ENCODE measurements around the gene GMCL2. TPM values are rescaled to one million over a fixed set of nuclear protein-coding genes. Genes with fewer than 3 reads are reported as not detected.

GMCL2 gene
- total RNA-seq, 1 experiment from 2014 or later = not detected

DNA sequence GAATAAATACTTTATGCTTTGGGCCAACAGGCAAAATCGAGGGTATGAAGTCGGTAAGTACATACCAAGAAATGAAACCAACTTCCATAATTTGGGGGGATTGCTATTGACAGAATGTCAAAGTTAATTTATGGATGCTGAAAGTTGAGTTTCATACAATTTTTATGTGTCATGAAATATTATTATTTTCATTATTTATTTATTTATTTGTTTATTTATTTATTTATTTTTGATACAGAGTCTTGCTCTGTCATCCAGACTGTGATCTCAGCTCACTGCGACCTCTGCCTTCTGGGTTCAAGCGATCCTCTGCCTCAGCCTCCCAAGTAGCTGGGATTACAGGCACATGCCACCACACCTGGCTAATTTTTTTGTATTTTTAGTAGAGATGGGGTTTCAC is 4.5 kb upstream of the GMCL2 start:
- ChIA-PET POLR2A (no interaction called here), CTCF (no interaction called here)
- Mint-ChIP-seq H3K4me3 (ENCODE audit: unreplicated experiment) (no peak overlapping the region), H3K27ac (ENCODE audit: unreplicated experiment) (no peak overlapping the region), H3K4me1 (ENCODE audit: low read depth, unreplicated experiment) (no peaks in the 10 kb centered on the region), H3K36me3 (ENCODE audit: insufficient read depth, unreplicated experiment) (peaks cover 8% of the 10 kb centered on the region), H3K9me3 (ENCODE audit: unreplicated experiment) (peaks cover 15% of the 10 kb centered on the region), H3K27me3 (ENCODE audit: insufficient read depth, unreplicated experiment) (peaks cover 7% of the 10 kb centered on the region)
- TF ChIP-seq, protein P1, sequence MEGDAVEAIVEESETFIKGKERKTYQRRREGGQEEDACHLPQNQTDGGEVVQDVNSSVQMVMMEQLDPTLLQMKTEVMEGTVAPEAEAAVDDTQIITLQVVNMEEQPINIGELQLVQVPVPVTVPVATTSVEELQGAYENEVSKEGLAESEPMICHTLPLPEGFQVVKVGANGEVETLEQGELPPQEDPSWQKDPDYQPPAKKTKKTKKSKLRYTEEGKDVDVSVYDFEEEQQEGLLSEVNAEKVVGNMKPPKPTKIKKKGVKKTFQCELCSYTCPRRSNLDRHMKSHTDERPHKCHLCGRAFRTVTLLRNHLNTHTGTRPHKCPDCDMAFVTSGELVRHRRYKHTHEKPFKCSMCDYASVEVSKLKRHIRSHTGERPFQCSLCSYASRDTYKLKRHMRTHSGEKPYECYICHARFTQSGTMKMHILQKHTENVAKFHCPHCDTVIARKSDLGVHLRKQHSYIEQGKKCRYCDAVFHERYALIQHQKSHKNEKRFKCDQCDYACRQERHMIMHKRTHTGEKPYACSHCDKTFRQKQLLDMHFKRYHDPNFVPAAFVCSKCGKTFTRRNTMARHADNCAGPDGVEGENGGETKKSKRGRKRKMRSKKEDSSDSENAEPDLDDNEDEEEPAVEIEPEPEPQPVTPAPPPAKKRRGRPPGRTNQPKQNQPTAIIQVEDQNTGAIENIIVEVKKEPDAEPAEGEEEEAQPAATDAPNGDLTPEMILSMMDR (IDR thresholded peaks at IDR 0.05; ENCODE audit: insufficient read depth in 1 of 2, low read depth in 1 of 2, low read length in 1 of 2, severe bottlenecking in 1 of 2, unreplicated experiment in 1 of 2) = no peak
- Histone ChIP-seq H3K4me3 (ENCODE audit: low read depth, low read length) (no peak overlapping the region), H3K9me3 (no peaks in the 10 kb centered on the region), H3K27me3 (replicated peaks; ENCODE audit: control insufficient read depth, insufficient read depth, low read length) (no peaks in the 10 kb centered on the region), H3K4me1 (no peaks in the 10 kb centered on the region), H3K36me3 (ENCODE audit: control insufficient read depth, insufficient read depth, low read length) (no peaks in the 10 kb centered on the region)
- no peak for DNase-seq
- intact Hi-C loops (cut with micrococcal nuclease; ENCODE audit: unreplicated experiment) = no loop called here
- no TSS peak for BruUV-seq (replicated peaks)

DNA sequence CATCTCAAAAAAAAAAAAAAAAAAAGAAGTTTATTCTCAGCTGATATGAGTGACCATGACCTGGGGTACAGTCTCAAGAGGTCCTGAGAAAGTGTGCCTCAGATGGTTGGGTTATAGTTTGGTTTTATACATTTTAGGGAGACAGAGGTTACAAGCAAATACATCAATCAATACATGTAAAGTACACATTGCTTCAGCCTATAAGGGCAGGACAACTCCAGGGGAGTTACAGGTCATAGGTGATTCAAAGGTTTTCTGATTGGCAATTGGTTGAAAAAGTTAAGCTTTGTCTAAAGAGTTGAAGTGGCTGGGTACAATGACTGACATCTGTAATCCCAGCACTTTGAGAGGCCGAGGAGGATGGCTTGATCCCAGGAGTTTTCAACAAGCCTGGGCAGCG is 2.3 kb upstream of the GMCL2 start:
- H3K27me3 ChIP-seq (replicated peaks; ENCODE audit: control insufficient read depth, insufficient read depth, low read length) = no peaks in the 10 kb centered on the region
- TF ChIP-seq, protein P1 (IDR thresholded peaks at IDR 0.05; ENCODE audit: insufficient read depth in 1 of 2, low read depth in 1 of 2, low read length in 1 of 2, severe bottlenecking in 1 of 2, unreplicated experiment in 1 of 2) = no peak
- ChIA-PET CTCF (no interaction called here), POLR2A (no interaction called here)
- no peaks in the 10 kb centered on the region for H3K9me3 ChIP-seq
- BruUV-seq (replicated peaks) = no TSS peak
- H3K9me3 Mint-ChIP-seq (ENCODE audit: unreplicated experiment) = peaks cover 15% of the 10 kb centered on the region
- no peaks in the 10 kb centered on the region for H3K4me1 ChIP-seq
- H3K4me3 ChIP-seq (ENCODE audit: low read depth, low read length) = no peak overlapping the region
- H3K27ac Mint-ChIP-seq (ENCODE audit: unreplicated experiment) = no peak overlapping the region
- intact Hi-C loops (cut with micrococcal nuclease; ENCODE audit: unreplicated experiment) = no loop called here
- no peak overlapping the region for H3K4me3 Mint-ChIP-seq (ENCODE audit: unreplicated experiment)
- H3K4me1 Mint-ChIP-seq (ENCODE audit: low read depth, unreplicated experiment) = no peaks in the 10 kb centered on the region
- peaks cover 8% of the 10 kb centered on the region for H3K36me3 Mint-ChIP-seq (ENCODE audit: insufficient read depth, unreplicated experiment)
- no peak for DNase-seq
- peaks cover 5% of the 10 kb centered on the region for H3K27me3 Mint-ChIP-seq (ENCODE audit: insufficient read depth, unreplicated experiment)
- H3K36me3 ChIP-seq (ENCODE audit: control insufficient read depth, insufficient read depth, low read length) = no peaks in the 10 kb centered on the region

DNA sequence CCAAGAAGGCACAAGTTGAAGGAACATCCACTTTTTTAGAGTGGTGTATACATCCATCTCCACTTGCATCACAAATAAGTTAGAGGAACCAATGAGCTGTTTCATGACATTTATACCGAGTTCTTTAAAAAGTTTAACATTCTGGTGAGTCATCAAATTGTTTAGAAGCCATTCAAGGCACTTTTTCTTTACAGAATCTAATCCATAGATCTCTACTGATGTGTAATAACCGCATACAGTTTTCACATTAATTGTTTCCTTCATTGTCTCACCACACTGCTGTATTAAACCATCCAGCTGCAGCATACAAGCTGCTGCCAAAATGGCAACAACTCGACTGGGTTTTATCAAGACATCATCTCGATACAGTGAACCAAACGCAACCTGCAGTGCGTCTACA is 744 bp downstream of the GMCL2 start:
- Mint-ChIP-seq H3K4me3 (ENCODE audit: unreplicated experiment) (no peak overlapping the region), H3K27ac (ENCODE audit: unreplicated experiment) (no peak overlapping the region), H3K4me1 (ENCODE audit: low read depth, unreplicated experiment) (peaks cover 10% of the 10 kb centered on the region), H3K27me3 (ENCODE audit: insufficient read depth, unreplicated experiment) (no peaks in the 10 kb centered on the region), H3K9me3 (ENCODE audit: unreplicated experiment) (no peaks in the 10 kb centered on the region), H3K36me3 (ENCODE audit: insufficient read depth, unreplicated experiment) (peaks cover 8% of the 10 kb centered on the region)
- H3K4me3 ChIP-seq (ENCODE audit: low read depth, low read length) = no peak overlapping the region
- no TSS peak for BruUV-seq (replicated peaks)
- H3K4me1 ChIP-seq = no peaks in the 10 kb centered on the region
- no peaks in the 10 kb centered on the region for H3K9me3 ChIP-seq
- intact Hi-C loops (cut with micrococcal nuclease; ENCODE audit: unreplicated experiment) = no loop called here
- no peaks in the 10 kb centered on the region for H3K27me3 ChIP-seq (replicated peaks; ENCODE audit: control insufficient read depth, insufficient read depth, low read length)
- DNase-seq = no peak
- CTCF ChIA-PET = no interaction called here
- POLR2A ChIA-PET = no interaction called here
- TF ChIP-seq, protein P1 (IDR thresholded peaks at IDR 0.05; ENCODE audit: insufficient read depth in 1 of 2, low read depth in 1 of 2, low read length in 1 of 2, severe bottlenecking in 1 of 2, unreplicated experiment in 1 of 2) = no peak
- no peaks in the 10 kb centered on the region for H3K36me3 ChIP-seq (ENCODE audit: control insufficient read depth, insufficient read depth, low read length)
